OCI-LY7 (cell line): ENCODE measurements around the gene ZNF652. TPM values are rescaled to one million over a fixed set of nuclear protein-coding genes. Genes with fewer than 3 reads are reported as not detected.
A peak's percentile ranks its signal among the peaks of the same experiment; 100 is the strongest.

Source experiments
- BruUV-seq: library from RNA; stranded (reverse); fragments of 400-500 nt; replicated peaks from 2 replicates; lab custom pipeline; 2021; lab: Mats Ljungman, UMichigan
- CTCF ChIA-PET: fragments of 300-600 bp; sonication (Branson Sonifier 250); formaldehyde crosslinking; loops from one replicate; lab custom pipeline; 2022; ENCODE audit warnings: antibody characterized with exemption; ENCODE audit not compliant: unreplicated experiment; lab: Charles Lee
- POLR2A ChIA-PET: fragments of 300-600 bp; sonication (Branson Sonifier 250); formaldehyde crosslinking; loops from one replicate; lab custom pipeline; 2022; ENCODE audit warnings: antibody characterized with exemption; lab: Charles Lee
- DNase-seq: peaks from one replicate; pipeline ENCODE4 v3.0.0-alpha.2; 2015; ENCODE audit warnings: low spot score
- H2AFZ ChIP-seq: fragments of 200-600 bp; sonication (generic), shearing (Covaris generic); 2 replicates; pipeline ENCODE4 v1.6.1; 2014; ENCODE audit warnings: mild to moderate bottlenecking, antibody characterized with exemption, low read length, moderate library complexity
- H3K27ac ChIP-seq: fragments of 200-600 bp; sonication (generic); 2 replicates; pipeline ENCODE4 v1.5.1; 2014; ENCODE audit warnings: mixed run types, low read depth, mild to moderate bottlenecking, moderate library complexity, low read length, inconsistent platforms; ENCODE audit not compliant: poor library complexity, severe bottlenecking
- H3K36me3 ChIP-seq: fragments of 200-600 bp; sonication (generic); 2 replicates; pipeline ENCODE4 v1.6.1; 2014; ENCODE audit warnings: mild to moderate bottlenecking, antibody characterized with exemption, low read length, moderate library complexity, mixed read lengths; ENCODE audit not compliant: insufficient read depth
- H3K4me1 ChIP-seq: fragments of 200-600 bp; sonication (generic); 2 replicates; pipeline ENCODE4 v1.5.1; 2014; ENCODE audit warnings: mild to moderate bottlenecking, low read length; ENCODE audit not compliant: insufficient read depth, poor library complexity, severe bottlenecking
- H3K4me2 ChIP-seq: fragments of 200-600 bp; sonication (generic); 2 replicates; pipeline ENCODE4 v1.6.1; 2014; ENCODE audit warnings: mild to moderate bottlenecking, low read length
- H3K4me3 ChIP-seq: fragments of 200-600 bp; sonication (generic); 2 replicates; pipeline ENCODE4 v1.5.1; 2014; ENCODE audit warnings: mild to moderate bottlenecking, low read depth, low read length; ENCODE audit not compliant: poor library complexity, severe bottlenecking
- H3K79me2 ChIP-seq: fragments of 200-600 bp; sonication (generic); 2 replicates; pipeline ENCODE4 v1.6.1; 2016; ENCODE audit warnings: low read depth, mild to moderate bottlenecking, low read length, moderate library complexity, mixed read lengths; ENCODE audit not compliant: insufficient read depth
- H3K9me2 ChIP-seq: fragments of 200-600 bp; sonication (generic); 2 replicates; pipeline ENCODE4 v1.6.1; 2016; ENCODE audit warnings: mild to moderate bottlenecking, low read length, mixed read lengths; ENCODE audit not compliant: insufficient read depth
- H3K9me3 ChIP-seq: fragments of 200-600 bp; sonication (generic); 2 replicates; pipeline ENCODE4 v1.6.1; 2014; ENCODE audit warnings: mild to moderate bottlenecking, mixed run types, low read length, mixed read lengths
- H4K20me1 ChIP-seq: fragments of 200-600 bp; sonication (generic); 2 replicates; pipeline ENCODE4 v1.6.1; 2014; ENCODE audit warnings: mild to moderate bottlenecking, antibody characterized with exemption, low read length, moderate library complexity, mixed read lengths; ENCODE audit not compliant: insufficient read depth
- CTCF ChIP-seq: fragments of 200-600 bp; sonication (generic); conservative IDR thresholded peaks from 2 replicates; pipeline ENCODE4 v1.5.1; 2014; ENCODE audit warnings: mild to moderate bottlenecking, antibody characterized with exemption, low read length, moderate library complexity, mixed read lengths
- EZH2phosphoT487 ChIP-seq: fragments of 200-600 bp; sonication (generic); IDR thresholded peaks from 2 replicates; pipeline ENCODE4 v1.6.1; 2018; ENCODE audit warnings: low read depth, borderline replicate concordance, mild to moderate bottlenecking, mixed run types, antibody characterized with exemption, low read length, moderate library complexity, mixed read lengths
- intact Hi-C: fragments of 100-400 bp; cut with micrococcal nuclease; formaldehyde crosslinking; loops from one replicate; pipeline ENCODE4 v1.10.0; 2022; ENCODE audit not compliant: unreplicated experiment
- total RNA-seq, 2 experiments: library from RNA; depleted of rRNA in 1 of 2; stranded (reverse); fragments of >200 nt in 1 of 2; shearing (Covaris generic) in 1 of 2; gene quantifications; 2 replicates each; pipeline ENCODE4 v1.2.3, GENCODE V29; 2014 to 2022

Gene ZNF652
- total RNA-seq, 2 experiments from 2014 or later = 36.8 to 69.7 TPM

- H3K27ac ChIP-seq = no peak overlapping the region
Measured at GRCh38 chr17:49404906-49405305, 42.9 kb upstream of the ZNF652 start.

GRCh38 chr17:49404361-49404760, 42.3 kb upstream of the ZNF652 start:
- no peak overlapping the region for H3K4me2 ChIP-seq
- ChIA-PET POLR2A (no interaction called here), CTCF (interaction anchor here (0.6 kb wide), 1 partner anchor 40 kb away, joined by 3 read pairs; no protein-coding TSS in a partner anchor)
- H3K4me1 ChIP-seq = peaks cover 18% of the 10 kb centered on the region
- no peaks in the 10 kb centered on the region for H3K9me3 ChIP-seq
- H2AFZ ChIP-seq = no peak overlapping the region
- DNase-seq = peak; percentile 43
- intact Hi-C loops = no loop called here
- peak overlapping the region; percentile 12 for H3K27ac ChIP-seq
- H3K79me2 ChIP-seq = no peaks in the 10 kb centered on the region
- BruUV-seq = TSS peak; percentile 51
- H3K9me2 ChIP-seq = no peaks in the 10 kb centered on the region
- peaks cover 72% of the 10 kb centered on the region for H3K36me3 ChIP-seq
- no peak for TF ChIP-seq CTCF
- TF ChIP-seq EZH2phosphoT487 = no peak
- H3K4me3 ChIP-seq = no peak overlapping the region
- no peaks in the 10 kb centered on the region for H4K20me1 ChIP-seq

More at GRCh38 chr17:49404906-49405305, 42.9 kb upstream of the ZNF652 start:
- H3K4me1 ChIP-seq = peaks cover 18% of the 10 kb centered on the region
- intact Hi-C loops = no loop called here
- DNase-seq = no peak
- no peak overlapping the region for H3K4me2 ChIP-seq
- H3K79me2 ChIP-seq = no peaks in the 10 kb centered on the region
- no peak overlapping the region for H2AFZ ChIP-seq
- no peak overlapping the region for H3K4me3 ChIP-seq
- CTCF ChIA-PET = interaction anchor here (0.6 kb wide), 1 partner anchor 40 kb away, joined by 3 read pairs; no protein-coding TSS in a partner anchor
- TF ChIP-seq EZH2phosphoT487 (no peak), CTCF (no peak)
- no TSS peak for BruUV-seq
- no peaks in the 10 kb centered on the region for H4K20me1 ChIP-seq
- H3K36me3 ChIP-seq = peaks cover 76% of the 10 kb centered on the region
- POLR2A ChIA-PET = no interaction called here
- no peaks in the 10 kb centered on the region for H3K9me2 ChIP-seq
- no peaks in the 10 kb centered on the region for H3K9me3 ChIP-seq

- DNase-seq = no peak
- Histone ChIP-seq H3K4me1 (peaks cover 18% of the 10 kb centered on the region), H3K27ac (peak overlapping the region; percentile 12)
Measured at GRCh38 chr17:49403514-49404289, 41.7 kb upstream of the ZNF652 start.

More at GRCh38 chr17:49403514-49404289, 41.7 kb upstream of the ZNF652 start:
- H3K9me3 ChIP-seq = no peaks in the 10 kb centered on the region
- ChIA-PET CTCF (no interaction called here), POLR2A (no interaction called here)
- no peaks in the 10 kb centered on the region for H4K20me1 ChIP-seq
- no peaks in the 10 kb centered on the region for H3K9me2 ChIP-seq
- no TSS peak for BruUV-seq
- intact Hi-C loops = no loop called here
- TF ChIP-seq EZH2phosphoT487 (no peak), CTCF (no peak)
- H3K36me3 ChIP-seq = peaks cover 66% of the 10 kb centered on the region
- no peak overlapping the region for H3K4me3 ChIP-seq
- H3K79me2 ChIP-seq = no peaks in the 10 kb centered on the region
- H2AFZ ChIP-seq = no peak overlapping the region
- no peak overlapping the region for H3K4me2 ChIP-seq
